Measurements from ENCODE around the gene SCGN. TPM values are rescaled to one million over a fixed set of nuclear protein-coding genes. Genes with fewer than 3 reads are reported as not detected.

Gene SCGN
- polyA plus RNA-seq, 3 donors = not detected

- intact Hi-C loops (cut with micrococcal nuclease) = no loop called here
- Histone ChIP-seq H3K27ac (ENCODE audit: low read depth in 1 of 2, low read length in 2 of 2) (no peak overlapping the region), H3K27me3 (ENCODE audit: control insufficient read depth in 2 of 2, insufficient read depth in 2 of 2, low read length in 2 of 2) (peaks cover 1 to 10% of the 10 kb centered on the region in 2 donors), H3K4me1 (ENCODE audit: control insufficient read depth in 1 of 2, insufficient read depth in 2 of 2, low read length in 2 of 2) (no peaks in the 10 kb centered on the region), H3K79me2 (ENCODE audit: insufficient read depth, low read length) (no peaks in the 10 kb centered on the region), H3K36me3 (replicated peaks in 1 of 2; ENCODE audit: control insufficient read depth in 1 of 2, insufficient read depth in 2 of 2, low read length in 2 of 2) (no peaks in the 10 kb centered on the region), H2AFZ (ENCODE audit: insufficient read depth, low read depth, low read length, poor library complexity, severe bottlenecking) (no peak overlapping the region), H3K9ac (ENCODE audit: insufficient read depth, low read length, poor library complexity, severe bottlenecking) (no peak overlapping the region), H3K4me2 (replicated peaks; ENCODE audit: extremely low read depth, low read length, poor library complexity, severe bottlenecking) (no peak overlapping the region), H4K20me1 (ENCODE audit: insufficient read depth, low read length) (no peaks in the 10 kb centered on the region), H3K9me3 (replicated peaks in 1 of 2; ENCODE audit: control insufficient read depth in 1 of 2, insufficient read depth in 1 of 2, low read length in 2 of 2) (no peaks in the 10 kb centered on the region), H3K4me3 (replicated peaks in 1 of 3; ENCODE audit: low read depth in 2 of 3, low read length in 3 of 3) (no peak overlapping the region)
- Mint-ChIP-seq H3K4me3 (no peak overlapping the region), H3K27ac (no peak overlapping the region), H3K36me3 (no peaks in the 10 kb centered on the region), H3K27me3 (ENCODE audit: low read depth in 3 of 3) (peaks cover 7 to 13% (median 12%) of the 10 kb centered on the region in 3 donors), H3K9me3 (no peaks in the 10 kb centered on the region), H3K4me1 (peaks cover 3% of the 10 kb centered on the region)
- DNase-seq = no peak
- WGBS (ENCODE audit: insufficient coverage) = 89% methylated on average over 5 of the region's 5 CpGs
- TF ChIP-seq CTCF (IDR thresholded peaks at IDR 0.05) = no peak
These were observed 17.4 kb downstream of the SCGN start for GRCh38 chr6:25669413-25669812.

GRCh38 chr6:25670208-25670607 lies 18.2 kb downstream of the SCGN start:
- Histone ChIP-seq H3K4me1 (ENCODE audit: control insufficient read depth in 1 of 2, insufficient read depth in 2 of 2, low read length in 2 of 2) (no peaks in the 10 kb centered on the region), H3K9ac (ENCODE audit: insufficient read depth, low read length, poor library complexity, severe bottlenecking) (no peak overlapping the region), H3K4me3 (replicated peaks in 1 of 3; ENCODE audit: low read depth in 2 of 3, low read length in 3 of 3) (no peak overlapping the region), H3K36me3 (replicated peaks in 1 of 2; ENCODE audit: control insufficient read depth in 1 of 2, insufficient read depth in 2 of 2, low read length in 2 of 2) (no peaks in the 10 kb centered on the region), H4K20me1 (ENCODE audit: insufficient read depth, low read length) (no peaks in the 10 kb centered on the region), H3K27me3 (ENCODE audit: control insufficient read depth in 2 of 2, insufficient read depth in 2 of 2, low read length in 2 of 2) (peaks cover 2 to 6% of the 10 kb centered on the region in 2 donors), H3K27ac (ENCODE audit: low read depth in 1 of 2, low read length in 2 of 2) (no peak overlapping the region), H3K4me2 (replicated peaks; ENCODE audit: extremely low read depth, low read length, poor library complexity, severe bottlenecking) (no peak overlapping the region), H2AFZ (ENCODE audit: insufficient read depth, low read depth, low read length, poor library complexity, severe bottlenecking) (no peak overlapping the region), H3K79me2 (ENCODE audit: insufficient read depth, low read length) (no peaks in the 10 kb centered on the region), H3K9me3 (replicated peaks in 1 of 2; ENCODE audit: control insufficient read depth in 1 of 2, insufficient read depth in 1 of 2, low read length in 2 of 2) (no peaks in the 10 kb centered on the region)
- intact Hi-C loops (cut with micrococcal nuclease) = no loop called here
- no peak for TF ChIP-seq CTCF (IDR thresholded peaks at IDR 0.05)
- peaks cover 3% of the 10 kb centered on the region for H3K4me1 Mint-ChIP-seq
- no peak for DNase-seq
- H3K27me3 Mint-ChIP-seq (ENCODE audit: low read depth in 3 of 3) = peaks cover 3 to 10% (median 7%) of the 10 kb centered on the region in 3 donors
- H3K27ac Mint-ChIP-seq = no peak overlapping the region
- H3K9me3 Mint-ChIP-seq = no peaks in the 10 kb centered on the region
- H3K4me3 Mint-ChIP-seq = no peak overlapping the region
- H3K36me3 Mint-ChIP-seq = no peaks in the 10 kb centered on the region
- no CpG with 5 or more reads among the region's 1 CpG for WGBS (ENCODE audit: insufficient coverage)

Data from CD14-positive monocyte (primary cell).